NOMO-1 treated with dmso at 0.1 percent for 144 hours (cell line): Measurements from ENCODE around the gene FAM20B.
"Not testable (repeated sequence)": the region's sequence is repeated elsewhere in the genome, so short reads cannot be mapped to it uniquely, and the experiment has no call there.

Source experiments
- DNase-seq: peaks from one replicate; lab custom pipeline; 2025; ENCODE audit not compliant: unreplicated experiment; lab: John Stamatoyannopoulos, UW

FAM20B gene

DNA sequence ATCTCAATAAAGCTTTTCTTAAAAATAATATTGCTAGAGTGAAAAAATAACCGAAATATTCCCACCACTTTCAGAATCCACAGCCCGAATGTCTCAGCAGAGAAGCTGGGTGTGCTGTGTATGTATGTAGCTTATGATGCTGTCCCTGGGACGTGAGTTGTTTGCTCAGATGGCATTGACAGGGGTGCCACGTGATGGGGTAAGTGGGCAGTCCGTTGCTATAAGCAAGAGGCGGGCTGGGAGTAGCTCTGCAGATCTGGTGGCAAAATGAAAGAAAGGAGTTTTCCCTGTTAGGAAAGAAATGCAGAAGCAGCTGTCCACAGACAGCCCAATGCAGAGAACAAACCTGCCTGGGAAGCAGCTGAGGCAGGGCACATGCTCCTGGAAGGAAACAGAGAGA, 3.8 kb upstream of the FAM20B start:
- peak; percentile 53 for DNase-seq

DNA sequence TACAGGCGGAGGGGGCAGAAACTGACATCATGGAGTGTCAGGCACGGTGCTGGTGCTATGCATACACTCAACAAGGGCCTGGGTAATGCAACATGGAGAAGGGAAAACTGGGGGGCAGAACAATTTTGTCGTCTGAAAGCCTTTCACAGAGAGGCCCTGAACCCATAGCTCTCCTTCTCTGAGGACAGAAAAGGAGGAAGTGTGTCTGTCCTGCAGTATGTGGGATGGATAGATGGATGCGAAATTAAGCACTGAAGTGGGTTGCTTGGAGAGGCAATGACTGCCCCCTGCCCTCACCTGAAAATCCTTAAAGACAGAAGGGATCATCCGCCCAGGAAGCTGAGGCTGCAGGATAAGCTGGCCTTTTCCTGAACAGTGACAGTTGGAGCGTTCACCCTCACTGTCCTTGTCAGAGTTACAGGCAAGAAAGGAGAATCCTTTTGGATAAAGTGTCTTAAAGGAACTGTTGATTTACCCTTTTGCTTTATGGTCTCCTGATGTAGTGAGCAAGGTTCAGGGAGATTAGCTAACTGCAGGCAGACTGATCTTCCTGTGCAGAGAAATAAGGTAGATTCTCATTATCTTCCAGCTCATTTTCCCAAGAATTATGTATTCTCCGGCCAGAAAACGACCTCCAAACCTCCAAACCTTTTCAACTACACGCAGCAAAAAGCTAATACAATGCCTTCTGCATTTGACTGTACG, 1.6 kb upstream of the FAM20B start:
- DNase-seq = no peak

DNA sequence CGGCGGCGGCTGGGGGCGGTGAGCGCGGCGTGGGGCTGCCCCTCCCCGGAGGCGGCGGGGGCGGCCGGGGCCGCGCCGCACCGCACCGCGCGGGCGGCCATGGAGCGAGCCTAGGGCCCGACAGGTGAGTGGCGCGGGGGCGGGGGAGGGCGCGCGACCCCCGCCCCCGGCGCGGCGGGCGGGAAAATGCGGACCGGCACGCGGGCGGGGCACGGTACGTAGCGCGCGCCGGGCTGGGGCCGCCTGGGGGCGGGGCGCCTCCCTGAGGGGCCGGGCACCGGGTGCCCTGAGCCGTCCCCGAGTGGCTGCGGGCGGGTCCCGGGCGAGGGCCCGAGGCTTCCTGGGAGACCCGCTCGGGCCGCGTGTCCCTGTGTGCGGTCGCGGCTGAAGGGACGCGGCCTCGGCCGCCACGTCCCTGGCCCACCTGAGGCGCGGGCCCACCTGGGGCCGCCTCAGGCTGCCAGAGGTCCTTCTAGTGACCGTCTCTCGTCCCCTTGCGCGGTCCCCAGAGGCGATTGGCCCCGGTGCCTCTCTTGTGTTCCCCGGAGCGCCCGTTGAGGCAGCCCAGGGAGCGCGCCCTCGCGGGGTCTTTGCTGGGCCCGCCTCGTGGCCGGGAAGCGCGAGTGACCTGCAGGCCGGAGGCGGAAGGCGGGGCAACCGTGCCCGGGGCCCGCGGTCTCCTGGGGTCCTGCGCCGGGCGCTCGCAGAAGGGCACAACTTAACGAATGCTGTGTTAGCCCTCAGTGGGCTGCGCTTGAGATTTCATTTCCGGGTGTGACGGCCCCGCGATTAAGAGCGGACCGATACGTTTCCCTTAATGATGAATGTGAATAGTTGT, 500 bp downstream of the FAM20B start:
- peak; percentile 18 for DNase-seq

DNA sequence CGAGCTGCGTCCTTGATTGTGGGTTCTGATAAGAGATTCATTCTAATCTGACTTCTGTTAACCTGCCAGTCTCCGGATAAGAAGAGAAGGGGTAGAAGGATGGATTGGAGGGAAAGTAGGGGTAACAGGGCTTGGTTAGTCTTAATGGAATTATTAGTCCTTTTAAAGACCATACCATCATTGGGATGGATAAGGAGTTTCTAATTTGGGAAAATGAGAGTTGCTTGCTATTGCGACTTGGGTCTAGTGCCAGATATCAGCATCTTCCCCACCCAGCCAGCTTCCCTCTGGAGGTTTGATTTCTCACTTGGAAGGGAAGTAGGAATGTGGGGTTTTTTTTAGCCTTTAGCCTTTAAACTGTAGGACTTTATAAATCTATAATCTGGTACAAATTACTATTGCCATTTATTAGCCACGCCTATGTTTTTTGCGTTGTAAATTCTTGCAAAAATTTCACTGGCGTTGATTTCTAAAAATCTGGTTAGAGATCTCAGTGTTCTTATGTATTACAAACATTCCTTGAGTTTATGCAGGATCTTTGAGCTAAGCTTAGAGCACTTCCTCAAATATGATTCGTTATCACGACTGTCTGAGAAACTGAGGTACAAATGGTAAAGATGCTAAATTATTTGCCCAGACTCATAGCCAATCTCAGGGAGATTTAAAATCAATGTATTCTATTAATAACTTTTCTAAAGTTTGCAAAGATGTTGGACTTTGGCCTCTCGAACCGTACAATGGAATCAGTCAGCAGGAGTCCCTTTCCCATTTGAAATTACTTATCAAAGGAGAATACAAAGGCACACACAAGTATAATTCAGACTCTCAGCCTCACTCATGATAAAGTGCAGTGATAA, 1.3 kb downstream of the FAM20B start:
- no peak for DNase-seq

DNA sequence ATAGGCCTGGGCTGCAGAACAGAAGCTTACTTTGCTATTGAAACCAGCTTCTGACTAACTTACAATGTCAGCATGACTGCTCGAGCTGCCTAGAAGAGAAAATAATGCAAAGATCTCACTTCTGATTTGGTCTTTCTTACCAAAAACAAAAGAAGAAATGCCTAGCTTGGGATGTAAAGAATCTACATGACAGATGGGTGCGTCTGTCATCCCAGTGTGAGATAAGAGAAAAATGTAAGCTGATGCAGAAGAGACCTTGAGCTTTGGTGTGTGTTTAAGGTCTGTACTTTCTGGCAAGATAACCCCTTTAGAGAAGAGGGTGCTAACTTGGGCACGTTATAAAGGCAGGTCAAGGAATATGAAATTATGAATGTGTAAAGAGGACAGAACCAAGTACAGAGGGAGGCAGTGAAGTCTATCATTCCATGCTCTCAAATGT, 3.6 kb downstream of the FAM20B start:
- DNase-seq = no peak

DNA sequence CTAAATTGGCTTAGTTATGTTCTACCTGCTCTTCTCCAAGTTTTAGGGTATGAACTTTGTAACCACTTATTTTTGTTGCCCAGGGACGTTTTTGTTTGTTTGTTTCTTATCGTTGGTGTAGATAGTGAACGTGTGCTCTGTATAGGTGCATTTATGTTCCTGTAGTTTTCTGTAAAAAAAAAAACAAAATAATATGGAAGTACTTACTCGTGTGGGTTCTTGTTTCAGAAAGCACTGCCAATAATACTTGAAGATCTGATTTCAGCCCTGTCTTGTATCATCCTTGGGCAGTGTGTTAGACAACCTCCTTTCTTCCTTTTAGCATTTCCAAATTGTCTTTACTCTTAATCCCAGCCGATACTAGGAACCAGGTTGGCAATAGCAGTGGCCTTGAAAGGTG, 4.4 kb downstream of the FAM20B start:
- no peak for DNase-seq

DNA sequence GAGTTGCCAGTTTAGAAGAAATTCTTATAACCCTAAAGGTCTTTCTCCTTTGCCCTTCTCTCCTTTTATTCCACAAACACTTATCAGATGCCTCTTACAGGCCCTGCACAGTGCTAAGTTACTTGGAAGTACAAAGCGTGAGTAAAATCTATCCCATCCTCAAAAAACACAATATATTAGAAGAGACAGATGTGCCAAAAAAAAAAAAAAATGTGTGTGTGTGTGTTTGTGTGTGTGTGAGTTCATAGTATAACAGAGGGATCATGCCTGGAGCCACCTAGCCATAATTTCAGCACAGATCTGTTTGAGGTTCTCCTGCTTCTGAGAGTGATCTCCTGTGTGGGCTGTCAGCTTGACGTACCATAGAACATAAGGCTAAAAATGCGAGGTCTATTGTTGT, 5.0 kb downstream of the FAM20B start:
- DNase-seq = no peak

DNA sequence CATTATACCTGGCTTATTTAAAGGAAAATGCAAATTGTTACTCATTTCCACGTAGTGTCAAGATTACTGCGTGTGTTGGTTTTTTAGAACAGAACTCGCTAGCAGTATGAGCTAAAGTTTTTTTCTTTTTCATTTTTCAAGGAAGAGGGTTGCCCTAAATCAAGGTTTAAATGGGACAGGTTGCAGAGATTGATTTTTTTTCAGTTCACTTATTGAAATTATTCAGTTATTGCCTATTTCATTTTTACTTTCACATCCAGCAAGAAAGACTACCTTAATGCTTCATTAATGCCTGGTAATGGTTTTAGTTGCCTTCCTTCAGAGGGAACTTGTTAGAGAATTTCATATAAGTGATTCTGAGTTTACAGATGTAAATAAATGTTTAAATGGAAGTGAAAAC, 5.6 kb downstream of the FAM20B start:
- no peak for DNase-seq

DNA sequence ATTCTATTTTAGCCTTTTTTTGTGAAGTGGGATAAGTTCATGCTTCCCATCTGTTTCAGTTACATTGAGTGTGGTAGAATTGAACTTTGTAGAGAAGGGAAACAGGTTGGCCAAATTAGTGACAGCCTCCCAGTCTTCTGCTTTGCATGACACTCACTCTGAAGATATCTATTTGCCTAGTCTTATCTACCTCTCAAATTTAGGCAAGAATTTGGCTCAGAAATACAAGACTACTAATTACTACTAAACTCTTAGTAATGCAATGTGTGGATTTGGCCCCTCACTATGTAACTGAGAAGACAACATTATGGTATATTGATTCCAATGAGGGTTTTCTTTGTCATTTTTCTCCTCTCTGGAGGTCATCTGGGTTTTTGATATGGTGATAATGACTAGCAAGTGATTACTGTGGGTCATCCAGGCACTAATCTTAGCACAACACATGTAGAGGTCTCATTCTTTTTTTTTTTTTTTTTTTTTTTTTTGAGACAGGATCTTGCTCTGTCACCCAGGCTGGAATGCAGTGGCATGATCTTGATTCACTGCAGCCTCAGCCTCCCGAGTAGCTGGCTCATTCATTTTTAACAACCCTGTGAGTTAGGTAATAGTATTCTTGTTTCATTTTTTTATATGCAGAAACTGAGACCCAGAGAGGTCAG, 6.3 kb downstream of the FAM20B start:
- no peak for DNase-seq

DNA sequence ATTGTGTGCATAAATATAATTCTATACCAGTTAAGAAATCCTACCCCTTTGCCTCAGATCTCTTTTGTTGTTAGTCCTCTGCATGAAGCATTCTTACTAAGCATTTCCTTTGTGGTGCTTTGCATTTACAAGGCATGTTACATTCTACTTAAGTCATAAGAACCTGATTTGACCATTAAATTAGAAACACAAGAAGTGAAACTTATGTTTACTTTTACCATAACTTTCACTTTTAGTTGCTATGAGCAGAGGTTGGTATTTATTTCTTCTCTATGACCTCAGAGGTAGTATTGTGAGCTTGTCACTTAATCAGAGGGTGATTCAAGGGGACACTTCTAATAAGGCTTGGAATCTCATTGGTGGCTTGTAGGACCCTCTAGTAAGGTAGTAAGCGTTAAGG, 9.0 kb downstream of the FAM20B start:
- DNase-seq = no peak

DNA sequence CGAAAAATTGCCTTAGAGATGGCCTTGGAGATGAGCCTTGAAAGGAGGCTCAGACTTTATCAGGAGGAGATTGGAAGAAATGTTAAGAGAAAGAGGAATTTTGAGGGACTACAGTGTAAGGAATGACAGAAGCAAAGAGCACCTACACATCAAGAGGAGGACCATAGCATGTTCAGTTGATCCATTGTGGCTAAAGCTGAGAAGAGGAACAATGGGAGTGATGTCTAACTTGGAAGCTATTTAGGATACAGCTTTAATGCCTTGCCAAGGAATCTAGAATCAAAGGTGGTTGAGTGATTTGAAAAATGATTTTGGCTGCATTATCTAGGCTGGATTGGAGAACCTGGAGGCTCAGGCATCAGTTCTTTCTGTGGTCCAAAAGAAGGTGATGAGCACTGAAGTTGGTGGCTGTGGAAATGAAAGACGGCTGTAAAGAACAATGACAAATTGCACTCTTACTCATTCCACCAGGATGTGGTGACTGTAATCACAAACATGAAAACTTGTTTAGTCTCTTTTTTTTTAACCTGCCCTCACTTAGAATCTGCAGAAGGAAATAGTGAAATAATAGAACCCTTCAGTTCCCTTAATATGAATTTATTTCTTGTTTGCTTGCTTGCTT, 11.3 kb downstream of the FAM20B start:
- DNase-seq = no peak

DNA sequence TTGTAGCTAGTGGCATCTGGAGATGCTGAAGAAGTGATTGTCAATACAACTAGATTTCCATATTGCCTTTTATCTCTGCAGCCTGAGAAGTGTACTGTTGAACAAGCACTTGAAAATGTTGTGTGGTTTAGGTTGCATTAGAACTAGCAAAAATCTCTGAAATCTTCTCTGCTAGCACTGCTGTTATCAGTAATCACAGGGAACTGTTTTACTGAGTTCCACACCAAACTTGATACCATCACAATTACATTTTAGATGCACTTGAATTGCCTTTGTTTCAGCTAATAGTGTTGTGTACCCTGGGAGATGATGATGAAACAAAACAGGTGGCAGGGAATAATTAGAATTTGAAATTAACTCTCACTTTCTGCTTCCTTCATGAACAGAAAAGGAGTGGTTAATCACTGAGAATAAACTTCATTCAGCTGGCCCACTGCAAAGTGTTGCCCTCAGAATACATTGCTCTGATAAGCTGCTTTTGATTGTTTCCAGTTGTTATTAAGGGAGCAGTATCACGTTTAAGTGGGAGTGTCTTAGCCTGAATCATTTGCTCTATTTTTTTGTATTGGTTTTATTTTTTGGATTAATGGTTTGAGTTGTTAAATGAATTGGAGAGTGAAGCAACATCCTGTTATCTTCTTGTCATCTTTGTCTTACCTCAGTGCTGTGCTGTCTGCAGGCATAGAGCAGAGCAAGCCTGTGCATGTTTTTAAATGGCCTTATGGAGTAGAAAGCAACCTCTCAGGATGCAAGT, 13.0 kb downstream of the FAM20B start:
- DNase-seq = no peak

DNA sequence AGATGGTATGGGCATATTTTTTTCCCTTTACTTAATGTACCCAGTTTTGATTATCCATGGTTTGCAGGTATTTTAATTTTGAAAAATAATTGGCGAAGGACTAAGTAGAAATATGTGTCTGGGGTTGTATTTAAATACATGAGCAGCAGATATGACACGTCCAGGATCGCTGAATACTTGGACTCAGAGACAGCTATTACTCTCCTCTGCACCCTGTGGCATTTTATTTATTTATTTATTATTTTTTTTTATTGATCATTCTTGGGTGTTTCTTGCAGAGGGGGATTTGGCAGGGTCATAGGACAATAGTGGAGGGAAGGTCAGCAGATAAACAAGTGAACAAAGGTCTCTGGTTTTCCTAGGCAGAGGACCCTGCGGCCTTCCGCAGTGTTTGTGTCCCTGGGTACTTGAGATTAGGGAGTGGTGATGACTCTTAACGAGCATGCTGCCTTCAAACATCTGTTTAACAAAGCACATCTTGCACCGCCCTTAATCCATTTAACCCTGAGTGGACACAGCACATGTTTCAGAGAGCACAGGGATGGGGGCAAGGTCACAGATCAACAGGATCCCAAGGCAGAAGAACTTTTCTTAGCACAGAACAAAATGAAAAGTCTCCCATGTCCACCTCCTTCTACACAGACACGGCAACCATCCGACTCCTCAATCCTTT, 13.9 kb downstream of the FAM20B start:
- not testable (repeated sequence) for DNase-seq

DNA sequence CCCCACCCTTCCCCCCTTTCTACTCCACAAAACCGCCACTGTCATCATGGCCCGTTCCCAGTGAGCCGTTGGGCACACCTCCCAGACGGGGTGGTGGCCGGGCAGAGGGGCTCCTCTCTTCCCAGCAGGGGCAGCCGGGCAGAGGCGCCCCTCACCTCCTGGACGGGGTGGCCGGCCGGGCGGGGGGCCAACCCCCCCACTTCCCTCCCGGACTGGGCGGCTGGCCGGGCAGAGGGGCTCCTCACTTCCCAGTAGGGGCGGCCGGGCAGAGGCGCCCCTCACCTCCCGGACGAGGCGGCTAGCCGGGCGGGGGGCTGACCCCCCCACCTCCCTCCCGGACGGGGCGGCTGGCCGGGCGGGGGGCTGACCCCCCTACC, 14.5 kb downstream of the FAM20B start:
- DNase-seq = not testable (repeated sequence)

DNA sequence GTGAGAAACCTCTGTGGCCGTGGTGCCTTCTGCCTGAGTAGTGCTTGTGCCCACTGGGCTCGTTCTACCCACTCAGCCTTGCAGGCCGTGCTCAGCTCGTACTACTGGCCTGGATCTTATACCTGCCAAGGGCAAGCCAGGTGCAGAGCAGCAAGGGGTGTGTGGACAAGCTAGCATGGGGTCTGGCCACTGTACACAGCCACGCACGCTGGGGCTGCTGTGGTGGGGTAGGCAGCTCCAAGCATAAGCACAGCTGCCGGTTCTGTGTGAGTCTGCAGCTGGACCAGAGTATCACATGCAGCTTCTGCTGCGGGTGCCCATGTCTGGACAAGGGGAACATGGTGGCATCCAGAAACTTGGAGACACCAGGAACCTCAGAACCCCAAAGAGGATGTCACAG, 16.4 kb downstream of the FAM20B start:
- DNase-seq = no peak

DNA sequence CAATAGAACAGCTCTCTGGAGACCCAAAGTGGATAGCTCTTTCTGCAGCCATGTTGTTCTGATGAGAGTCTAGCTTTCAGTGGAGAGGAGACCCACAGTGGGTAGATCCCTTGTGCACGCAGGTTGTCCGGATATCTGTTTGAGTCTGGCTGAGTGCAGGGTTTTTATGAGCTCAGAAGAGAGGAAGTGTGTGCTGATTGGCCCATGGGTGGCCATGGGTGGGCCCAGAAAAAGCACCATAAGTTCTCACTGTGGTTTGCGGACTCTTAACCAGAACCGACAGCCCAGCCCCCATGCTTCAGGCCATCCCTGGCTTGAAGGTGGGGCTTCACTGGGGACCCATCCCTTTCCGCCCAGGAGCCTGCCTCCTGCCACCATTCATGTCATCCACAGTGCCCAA, 17.0 kb downstream of the FAM20B start:
- DNase-seq = no peak

DNA sequence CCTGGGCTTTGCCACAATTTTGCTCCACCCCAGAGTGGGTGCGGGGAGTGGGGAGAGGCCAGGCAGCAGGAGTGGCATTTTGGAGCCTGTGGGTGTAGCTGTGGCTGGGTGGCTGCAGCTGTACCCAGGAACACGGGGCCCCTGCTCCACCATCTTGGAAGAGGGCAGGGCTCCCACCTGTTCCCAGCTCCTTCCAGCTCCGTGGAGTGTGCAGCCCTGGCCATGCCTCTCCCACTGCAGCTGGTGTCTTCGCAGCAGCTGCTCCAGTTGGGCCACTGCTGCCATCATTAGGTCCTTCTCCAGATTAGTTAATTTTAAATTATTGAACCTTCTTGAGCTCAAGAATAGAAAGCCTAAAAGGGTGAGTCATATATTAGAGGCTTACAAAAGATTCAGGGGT, 17.6 kb downstream of the FAM20B start:
- DNase-seq = no peak

DNA sequence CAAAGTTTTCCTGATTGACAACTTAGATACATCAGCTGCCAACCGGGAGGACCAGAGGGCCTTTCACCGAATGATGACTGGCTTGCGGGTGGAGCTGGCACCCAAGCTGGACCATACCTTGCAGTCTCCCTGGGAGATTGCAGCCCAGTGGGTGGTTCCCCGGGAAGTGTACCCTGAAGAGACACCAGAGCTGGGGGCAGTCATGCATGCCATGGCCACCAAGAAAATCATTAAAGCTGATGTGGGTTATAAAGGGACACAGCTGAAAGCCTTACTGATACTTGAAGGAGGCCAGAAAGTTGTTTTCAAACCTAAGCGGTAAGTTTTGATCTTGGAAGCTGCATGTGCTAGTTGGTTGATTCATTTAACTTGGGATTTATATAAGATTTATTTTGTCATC, 18.2 kb downstream of the FAM20B start:
- DNase-seq = no peak
